NCI-H2227 treated with DMSO at 0.1 percent for 48 hours (cell line): ENCODE results near the gene MYZAP.

ENCODE experiments used
- DNase-seq: peaks from one replicate; lab custom pipeline; 2025; lab: John Stamatoyannopoulos, UW

Gene MYZAP

DNA sequence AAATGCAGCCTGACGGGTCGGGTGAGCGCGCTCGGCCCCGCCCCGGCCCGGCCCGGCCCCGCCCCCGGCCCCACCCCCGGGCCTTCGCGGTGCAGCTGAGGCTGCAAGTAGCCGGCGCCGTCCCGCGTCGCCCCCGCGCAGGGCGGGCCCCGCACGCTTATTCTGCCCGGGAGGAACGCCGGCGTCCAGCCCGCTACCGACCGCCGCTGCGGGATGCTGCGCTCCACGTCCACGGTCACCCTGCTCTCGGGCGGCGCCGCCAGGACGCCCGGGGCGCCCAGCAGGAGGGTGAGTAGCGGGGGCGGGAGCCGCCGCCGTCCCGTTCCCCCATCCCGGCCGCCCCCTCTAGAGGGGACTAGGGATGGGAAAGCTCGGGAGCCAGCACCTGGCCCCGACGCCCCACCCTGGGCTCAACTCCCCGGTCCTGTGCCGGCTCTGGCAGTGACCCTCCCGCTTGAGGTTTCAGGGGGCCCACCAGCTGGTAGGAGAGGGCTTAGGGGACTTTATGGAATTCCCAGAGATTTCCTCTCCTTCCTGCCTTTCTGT, at the start of gene MYZAP:
TSS of gene MYZAP (plus strand) at position 83 of the 546 bp plus-strand sequence. CDS start at position 214, 131 bp downstream.
- DNase-seq = no peak

DNA sequence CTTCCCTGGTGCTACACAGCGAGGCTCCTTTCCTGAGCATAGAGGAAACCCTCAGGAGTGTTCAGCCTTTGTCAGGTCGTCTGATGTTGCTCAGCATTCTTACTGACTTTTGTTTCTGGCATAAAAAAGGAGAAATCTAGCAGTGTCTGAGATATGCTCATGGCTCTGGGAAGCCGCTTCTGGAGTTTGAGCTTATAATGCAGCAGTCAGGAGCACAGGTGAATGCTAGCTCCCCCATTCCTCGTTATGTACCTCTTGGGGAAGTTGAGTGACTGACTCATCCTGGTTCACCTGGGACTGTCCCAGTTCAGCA, 49.2 kb upstream of the MYZAP start:
- no peak for DNase-seq

DNA sequence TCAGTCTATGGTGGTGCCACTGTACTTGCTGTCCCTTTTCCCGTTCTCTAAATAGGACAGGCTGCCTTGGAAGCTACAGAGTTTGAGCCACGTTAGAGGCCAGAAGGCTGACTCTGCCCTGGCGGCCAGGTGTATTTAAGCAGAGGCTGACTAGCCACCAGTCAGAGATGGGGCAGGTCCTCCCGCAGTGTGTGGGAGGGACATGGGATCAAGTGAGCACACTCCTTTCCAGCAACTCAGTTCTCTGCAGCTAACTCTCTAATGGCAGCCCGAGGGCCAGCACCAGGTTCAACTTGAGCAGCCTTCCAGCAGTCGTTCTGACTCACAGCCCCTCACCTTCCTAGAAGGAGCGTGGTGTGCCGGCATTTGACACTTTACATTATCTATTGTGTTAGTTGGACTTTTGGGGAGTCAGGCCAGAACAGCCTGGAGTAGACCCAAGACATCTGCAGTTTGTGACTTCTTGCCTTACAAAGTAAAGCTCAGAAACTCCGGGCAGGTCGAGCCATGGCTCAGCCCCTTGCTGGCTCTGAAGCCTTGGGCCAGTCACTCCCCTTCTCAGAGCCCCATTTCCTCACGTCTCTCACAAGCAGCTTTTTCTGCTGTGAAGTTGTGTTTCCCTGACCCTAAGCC, 46.7 kb upstream of the MYZAP start:
- DNase-seq = no peak

DNA sequence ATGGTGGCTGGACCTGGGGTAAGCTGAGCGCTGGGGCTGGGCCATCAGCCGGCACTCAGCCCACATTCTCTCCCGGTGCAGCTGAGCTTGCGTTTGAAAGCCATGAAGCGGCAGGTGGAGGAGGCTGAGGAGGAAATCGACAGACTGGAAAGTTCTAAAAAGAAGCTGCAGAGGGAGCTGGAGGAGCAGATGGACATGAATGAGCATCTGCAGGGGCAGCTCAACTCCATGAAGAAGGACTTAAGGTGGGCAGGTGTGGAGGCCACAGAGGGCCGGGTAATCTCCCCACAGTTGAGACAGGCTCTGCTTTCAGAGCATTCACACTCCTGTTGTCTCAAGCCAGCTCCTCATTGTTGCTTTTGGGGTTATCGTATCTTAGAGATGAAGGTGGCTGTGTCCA, 45.7 kb upstream of the MYZAP start:
- DNase-seq = no peak

DNA sequence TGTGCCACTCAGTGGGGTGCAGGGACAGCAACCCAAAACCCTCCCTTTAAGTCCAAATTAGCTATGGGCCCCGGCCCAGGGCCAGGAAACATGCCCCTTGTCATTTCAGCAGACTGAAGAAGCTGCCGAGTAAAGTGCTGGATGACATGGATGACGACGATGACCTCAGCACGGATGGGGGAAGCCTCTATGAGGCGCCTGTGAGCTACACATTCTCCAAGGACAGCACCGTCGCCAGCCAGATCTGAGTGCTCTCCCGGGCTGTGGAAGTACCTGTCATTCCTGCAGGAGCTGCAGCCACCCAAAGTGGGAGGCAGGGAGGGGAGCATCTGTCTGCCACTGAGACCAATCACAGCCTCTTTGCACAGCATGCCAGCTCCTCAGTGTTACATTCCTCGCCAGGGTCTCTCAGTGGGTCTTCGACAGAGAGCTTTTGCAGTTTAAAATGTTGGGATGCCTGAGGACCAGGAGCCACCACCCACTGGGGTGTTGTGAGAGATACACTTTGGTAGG, 44.4 kb upstream of the MYZAP start:
- no peak for DNase-seq

- no peak for DNase-seq
Measured at GRCh38 chr15:57548351-57548750, 43.4 kb upstream of the MYZAP start.

- no peak for DNase-seq
Measured at GRCh38 chr15:57548835-57549234, 42.9 kb upstream of the MYZAP start.

DNA sequence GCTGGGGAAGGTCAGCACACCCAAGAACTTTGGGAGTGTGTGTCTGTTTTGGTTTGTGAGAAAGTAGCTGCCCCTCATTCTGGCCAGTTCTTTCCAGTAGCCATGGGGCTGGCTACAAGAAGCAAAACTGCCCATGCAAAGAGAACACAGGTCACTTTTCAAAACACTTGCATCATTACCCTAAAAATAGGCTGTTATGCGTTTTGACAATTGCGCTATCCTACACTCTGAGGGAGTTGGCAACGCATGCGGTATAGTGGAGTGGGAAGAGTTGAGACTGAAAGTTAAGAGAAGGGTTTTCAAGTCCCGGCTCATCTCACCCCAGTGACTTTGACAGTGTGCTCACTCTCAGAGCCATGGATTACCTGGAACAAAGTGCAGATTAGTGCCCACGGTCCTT, 41.8 kb upstream of the MYZAP start:
- no peak for DNase-seq

DNA sequence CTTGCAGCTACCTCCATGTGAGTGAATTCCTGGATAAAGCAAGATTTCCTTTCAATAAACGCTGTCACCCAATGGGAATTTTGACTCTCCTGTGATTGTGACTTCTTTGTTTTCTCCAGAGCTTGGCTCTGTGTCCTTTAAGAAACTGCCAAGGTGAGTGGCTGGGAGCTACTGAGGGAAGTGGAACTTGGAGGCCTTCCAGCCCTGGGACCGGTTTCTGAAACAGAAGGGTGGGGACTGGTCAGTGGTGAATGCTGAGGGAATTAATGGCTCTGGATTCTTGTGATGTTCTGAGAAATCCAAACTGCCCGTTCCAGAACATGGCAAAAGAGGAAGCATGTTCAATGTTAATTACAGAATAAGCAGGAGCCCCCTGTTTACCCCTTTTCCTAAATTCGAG, 41.1 kb upstream of the MYZAP start:
- DNase-seq = no peak

DNA sequence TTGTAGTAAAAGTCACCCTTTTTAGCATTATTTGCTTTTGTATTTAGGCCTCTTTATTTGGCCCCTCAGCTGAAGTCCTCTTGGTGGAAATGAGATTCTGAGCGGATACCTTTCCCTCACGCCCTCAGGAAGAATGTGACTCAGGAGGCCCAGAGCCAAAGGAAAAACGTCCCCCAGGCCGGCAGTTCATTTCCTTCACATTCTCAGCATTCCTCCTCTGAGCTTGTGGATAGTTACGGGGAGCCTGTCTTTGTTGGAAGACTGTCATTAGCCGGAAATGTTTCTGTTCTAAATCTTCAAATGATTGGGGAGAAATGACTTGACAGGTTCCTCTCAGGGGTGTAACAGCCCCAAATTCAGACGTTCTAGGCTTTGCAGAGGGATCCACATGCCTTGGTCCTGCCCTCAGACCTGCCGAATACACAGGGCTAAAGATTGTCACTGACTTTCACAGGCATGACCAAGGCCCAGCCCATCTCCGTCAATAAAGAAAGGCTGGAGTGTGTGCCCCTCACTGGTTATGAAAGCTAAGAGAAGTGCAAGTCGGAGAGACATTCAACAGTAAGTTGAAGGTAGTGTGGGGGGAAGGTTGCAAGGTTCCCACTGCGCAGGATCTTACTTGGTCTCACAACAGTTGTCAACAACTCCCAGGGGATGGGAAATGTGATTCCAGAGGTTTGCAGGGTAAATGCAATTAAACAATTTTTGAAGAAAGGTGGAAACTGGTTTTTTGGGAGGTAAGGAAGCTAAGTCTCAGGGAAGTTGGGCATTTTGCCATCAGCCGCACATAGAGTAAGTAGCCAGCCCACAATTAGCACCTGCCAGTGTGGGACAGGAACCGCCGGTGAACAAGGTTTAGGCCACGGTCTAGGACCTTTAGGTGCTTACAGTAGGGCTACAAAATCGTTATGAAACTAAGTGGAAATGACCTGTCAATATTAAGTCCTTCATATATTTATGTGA, 39.7 kb upstream of the MYZAP start:
- DNase-seq = no peak

DNA sequence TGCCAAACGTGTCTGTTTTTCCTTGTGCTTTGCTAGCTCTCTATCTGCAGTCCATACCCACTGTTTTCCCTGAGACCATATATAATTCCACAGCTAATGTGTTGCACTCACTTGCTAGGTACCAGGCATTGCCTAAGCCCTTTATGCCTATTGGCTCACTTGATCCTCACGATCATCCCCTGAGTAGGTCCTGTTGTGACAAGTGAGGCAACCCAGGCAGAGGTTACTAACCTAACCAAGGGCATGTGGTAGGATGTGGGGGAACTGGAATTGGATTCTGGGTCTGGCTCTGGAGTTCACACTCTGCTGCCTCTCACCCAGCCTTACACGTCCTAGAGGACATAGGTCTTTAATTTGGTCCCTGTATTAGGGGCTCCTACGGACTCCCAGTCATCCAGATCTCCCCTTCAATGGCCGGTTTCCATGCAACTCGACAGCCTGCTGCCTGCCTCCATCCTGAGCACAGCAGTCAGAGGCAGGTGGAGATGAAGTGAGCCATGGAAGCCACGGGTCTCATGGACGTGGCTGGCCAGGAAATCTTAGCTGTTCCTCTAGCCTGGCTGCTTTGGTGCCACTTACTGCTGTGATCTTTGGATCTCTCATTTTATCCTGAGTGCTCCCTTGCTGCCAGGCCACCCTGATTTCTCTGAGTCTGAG, 38.9 kb upstream of the MYZAP start:
- DNase-seq = no peak

- DNase-seq = no peak
Measured at GRCh38 chr15:57553526-57553925, 38.2 kb upstream of the MYZAP start.

- DNase-seq = no peak
Measured at GRCh38 chr15:57554063-57554811, 37.5 kb upstream of the MYZAP start.

DNA sequence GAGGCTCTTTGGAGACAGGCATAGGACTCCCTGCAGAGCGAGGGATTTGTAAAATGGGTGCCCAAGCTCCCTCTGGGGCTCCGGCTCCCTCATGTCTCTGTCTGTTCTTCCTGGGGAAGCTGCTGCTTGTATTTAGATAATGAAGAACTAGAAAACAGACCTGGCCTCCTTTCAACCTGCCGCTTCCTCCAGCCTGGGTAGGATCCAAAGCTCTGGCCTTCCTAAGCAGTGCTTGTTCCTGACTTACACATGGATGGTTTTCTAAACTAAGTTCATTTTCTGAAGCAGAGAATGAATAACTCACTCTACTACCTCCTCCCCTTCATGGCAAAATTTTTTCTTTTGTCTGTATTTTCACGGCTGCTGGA, 36.9 kb upstream of the MYZAP start:
- no peak for DNase-seq

DNA sequence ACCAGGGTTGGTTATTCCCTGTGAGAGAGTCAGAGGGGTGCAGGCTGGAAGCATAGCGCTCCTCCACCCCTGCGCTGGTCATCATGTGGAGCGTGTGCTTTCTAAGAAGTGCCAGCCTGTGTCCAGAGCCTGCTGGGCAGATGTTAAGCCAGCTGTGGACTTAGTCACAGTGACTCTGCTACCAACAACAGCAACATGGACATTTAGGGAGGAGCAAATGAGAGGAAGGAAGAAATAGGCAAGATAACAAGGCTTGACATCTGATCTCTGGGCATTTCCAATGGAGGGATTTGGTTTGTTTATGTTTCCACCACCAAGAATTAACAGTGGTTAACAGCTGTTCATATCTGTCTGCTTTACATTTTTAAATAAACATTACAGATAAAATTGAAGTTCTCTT, 36.4 kb upstream of the MYZAP start:
- DNase-seq = no peak

DNA sequence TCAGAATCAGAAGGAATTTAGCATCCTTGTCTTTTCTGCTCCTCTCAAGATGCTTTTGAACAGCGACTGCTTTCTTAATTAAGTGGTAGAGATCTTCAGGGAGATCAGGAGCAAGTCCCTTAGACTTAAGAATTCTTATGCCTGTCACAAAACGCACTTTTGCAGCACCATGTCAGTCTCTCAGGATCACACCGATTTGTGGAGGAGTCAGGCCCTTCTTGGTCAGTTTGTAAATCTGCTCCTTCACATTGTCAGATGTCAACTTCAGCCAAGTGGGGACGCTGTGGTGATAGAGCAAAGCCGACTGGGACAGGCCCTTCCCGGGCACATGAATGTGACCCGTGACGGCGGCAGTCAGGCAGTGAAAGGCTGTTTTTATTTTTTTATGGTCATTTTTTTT, 35.7 kb upstream of the MYZAP start:
- DNase-seq = no peak

DNA sequence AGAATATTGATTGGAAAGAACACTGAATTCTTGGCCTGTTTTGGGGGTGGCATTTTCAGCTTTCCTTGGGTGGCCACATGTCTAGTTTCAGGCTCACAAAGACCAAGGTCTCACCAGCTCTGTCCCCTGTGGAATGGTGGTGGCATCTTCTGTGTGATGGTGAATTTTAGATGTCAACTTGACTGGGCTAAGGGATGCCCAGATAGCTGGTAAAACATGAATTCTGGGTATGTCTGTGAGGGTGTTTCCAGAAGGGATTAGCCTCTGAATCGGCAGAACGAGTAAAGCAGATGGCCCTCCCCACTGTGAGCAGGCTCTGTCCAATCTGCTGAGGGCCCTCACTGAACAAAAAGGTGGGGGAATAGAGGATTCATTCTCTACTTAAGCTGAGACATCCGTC, 34.4 kb upstream of the MYZAP start:
- DNase-seq = no peak

- no peak for DNase-seq
Measured at GRCh38 chr15:57557810-57558209, 33.9 kb upstream of the MYZAP start.

DNA sequence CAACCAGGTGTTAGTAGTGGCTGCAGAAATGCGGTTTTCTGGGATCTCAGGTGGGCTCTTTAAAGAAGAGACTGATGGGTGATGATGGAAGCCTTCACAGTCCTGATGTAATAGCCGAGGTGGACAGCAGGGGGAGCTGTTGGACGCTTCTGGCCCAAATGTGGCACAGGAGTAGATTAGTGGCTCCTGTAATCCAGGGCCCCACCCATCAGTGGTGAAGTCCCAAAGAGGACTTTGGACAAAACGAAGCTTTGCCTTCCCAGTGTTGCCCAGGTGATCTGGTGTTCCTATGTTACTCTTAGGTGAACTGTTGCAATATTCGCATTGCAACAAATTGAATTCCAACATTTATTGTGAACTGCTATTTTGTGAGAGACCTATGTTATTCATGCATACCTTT, 31.8 kb upstream of the MYZAP start:
- DNase-seq = no peak

DNA sequence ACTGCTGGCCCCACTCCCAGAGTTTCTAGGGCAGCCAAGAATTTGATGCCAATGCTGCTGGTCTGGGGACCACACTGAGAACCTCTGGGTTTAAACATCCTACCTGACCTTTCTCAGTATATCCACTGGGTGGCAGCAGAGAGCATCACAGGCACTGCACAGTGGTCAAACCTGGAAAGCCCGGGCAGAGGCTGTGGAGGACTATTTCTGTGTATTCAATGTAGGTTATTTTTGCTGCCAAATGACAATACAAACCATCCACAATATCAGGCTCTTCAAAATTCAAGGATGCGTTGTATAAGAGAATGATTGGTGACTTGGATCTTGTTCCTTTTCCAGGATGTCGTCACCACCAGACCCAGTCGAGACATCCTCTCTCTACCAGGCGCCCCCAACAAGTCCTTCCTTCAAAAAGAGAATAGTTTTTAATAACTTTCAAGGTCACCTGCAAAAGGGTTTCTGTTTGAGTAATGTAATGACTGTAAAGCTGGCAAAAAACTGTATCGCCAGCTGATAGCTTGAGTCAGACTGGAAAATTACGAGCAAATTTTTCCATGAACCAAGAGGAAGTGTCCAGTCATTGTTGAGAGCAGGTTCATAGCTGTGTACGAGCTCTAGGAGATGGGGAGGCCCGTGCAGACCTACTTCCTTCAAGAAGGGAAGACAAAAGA, 30.5 kb upstream of the MYZAP start:
- DNase-seq = peak; percentile 2

DNA sequence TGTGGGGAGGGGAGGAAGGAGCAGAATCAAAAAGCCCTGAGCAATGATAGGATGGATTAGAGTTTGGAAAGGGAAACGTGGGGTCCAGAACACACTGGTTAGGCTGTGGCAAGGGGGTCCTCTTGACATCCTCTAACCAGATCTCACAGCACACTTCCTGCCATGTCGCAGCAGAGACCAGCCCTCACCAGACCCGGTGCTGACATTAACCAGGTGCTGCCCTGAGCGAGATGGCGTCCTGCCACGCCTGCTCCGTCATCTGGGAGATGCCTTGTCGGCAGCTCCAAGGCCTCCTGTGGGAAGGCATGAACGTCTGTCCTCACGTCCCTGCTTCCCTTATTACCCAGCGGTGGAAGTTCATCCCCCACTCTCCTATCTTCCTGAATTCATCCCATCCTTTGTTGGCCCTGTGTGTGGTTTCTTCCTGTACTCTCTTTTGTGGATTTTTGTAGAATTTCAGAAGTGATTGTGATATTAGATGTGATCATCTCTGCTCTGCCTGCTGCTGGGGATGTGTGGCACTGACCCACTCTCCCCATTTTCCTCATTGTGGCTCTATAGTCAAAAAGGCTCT, 29.4 kb upstream of the MYZAP start:
- DNase-seq = no peak
